NCI-H146 (cell line): ENCODE results near the gene SMIM38.

ENCODE experiments used
- DNase-seq: peaks from one replicate; lab custom pipeline; 2025; lab: John Stamatoyannopoulos, UW

Gene SMIM38

GRCh38 chr11:69159150-69159852 lies 3.6 kb downstream of the SMIM38 start:
- DNase-seq: no peak

GRCh38 chr11:69160296-69161116 lies 4.8 kb downstream of the SMIM38 start:
- no peak for DNase-seq

GRCh38 chr11:69161117-69161407 lies 5.3 kb downstream of the SMIM38 start:
- no peak for DNase-seq

- DNase-seq: no peak
These were observed 6.8 kb downstream of the SMIM38 start for GRCh38 chr11:69162505-69162904.

GRCh38 chr11:69163842-69164241 lies 8.1 kb downstream of the SMIM38 start:
- no peak for DNase-seq

- DNase-seq: no peak
These were observed 9.1 kb downstream of the SMIM38 start for GRCh38 chr11:69164824-69165223.

GRCh38 chr11:69165775-69166174 lies 10.0 kb downstream of the SMIM38 start:
- DNase-seq: no peak

- DNase-seq: peak; percentile 27
These were observed 10.7 kb downstream of the SMIM38 start for GRCh38 chr11:69166218-69167115.

GRCh38 chr11:69167130-69167915 lies 11.6 kb downstream of the SMIM38 start:
- DNase-seq: no peak

GRCh38 chr11:69167916-69168691 lies 12.4 kb downstream of the SMIM38 start:
- no peak for DNase-seq

GRCh38 chr11:69169479-69169878 lies 13.7 kb downstream of the SMIM38 start:
- DNase-seq: no peak

- DNase-seq: peak; percentile 55
These were observed 15.0 kb downstream of the SMIM38 start for GRCh38 chr11:69170704-69171103.

- no peak for DNase-seq
These were observed 15.9 kb downstream of the SMIM38 start for GRCh38 chr11:69171476-69172240.

- DNase-seq: no peak
These were observed 16.9 kb downstream of the SMIM38 start for GRCh38 chr11:69172674-69173073.

GRCh38 chr11:69173331-69173730 lies 17.6 kb downstream of the SMIM38 start:
- DNase-seq: no peak

- no peak for DNase-seq
These were observed 18.3 kb downstream of the SMIM38 start for GRCh38 chr11:69173925-69174581.

GRCh38 chr11:69174841-69175240 lies 19.1 kb downstream of the SMIM38 start:
- no peak for DNase-seq

GRCh38 chr11:69178819-69179482 lies 23.2 kb downstream of the SMIM38 start:
- DNase-seq: peak; percentile 26

GRCh38 chr11:69180226-69180625 lies 24.5 kb downstream of the SMIM38 start:
- DNase-seq: no peak
